ENCODE results near the gene EIF4H.

Gene EIF4H

DNA sequence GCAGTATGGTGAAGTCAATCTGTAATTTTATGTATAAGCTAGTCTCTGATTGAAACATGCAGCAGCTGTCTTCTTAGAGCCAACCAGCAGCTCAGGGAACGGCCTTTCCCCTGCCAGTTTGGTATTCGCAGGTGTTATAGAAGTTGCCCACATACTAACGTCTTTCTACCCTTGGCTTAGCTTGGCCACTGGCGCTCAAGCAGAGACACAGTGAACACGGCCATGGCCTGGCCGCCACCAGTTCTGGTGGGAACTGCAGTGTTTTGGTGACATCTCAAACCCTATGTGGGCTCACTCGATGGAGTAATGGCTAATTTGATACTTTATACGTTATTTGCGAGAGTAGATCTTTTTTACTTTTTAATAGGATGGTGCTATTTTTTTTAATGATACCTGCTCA is 17.1 kb downstream of the EIF4H start:
- H3K9me3 ChIP-seq (ENCODE audit: control insufficient read depth, insufficient read depth, low read length) = no peaks in the 10 kb centered on the region
- H3K9me2 ChIP-seq (replicated peaks; ENCODE audit: control insufficient read depth, low read length) = no peaks in the 10 kb centered on the region
- H3K4me1 ChIP-seq (ENCODE audit: control insufficient read depth, low read length) = no peaks in the 10 kb centered on the region
- TF ChIP-seq, protein P1, sequence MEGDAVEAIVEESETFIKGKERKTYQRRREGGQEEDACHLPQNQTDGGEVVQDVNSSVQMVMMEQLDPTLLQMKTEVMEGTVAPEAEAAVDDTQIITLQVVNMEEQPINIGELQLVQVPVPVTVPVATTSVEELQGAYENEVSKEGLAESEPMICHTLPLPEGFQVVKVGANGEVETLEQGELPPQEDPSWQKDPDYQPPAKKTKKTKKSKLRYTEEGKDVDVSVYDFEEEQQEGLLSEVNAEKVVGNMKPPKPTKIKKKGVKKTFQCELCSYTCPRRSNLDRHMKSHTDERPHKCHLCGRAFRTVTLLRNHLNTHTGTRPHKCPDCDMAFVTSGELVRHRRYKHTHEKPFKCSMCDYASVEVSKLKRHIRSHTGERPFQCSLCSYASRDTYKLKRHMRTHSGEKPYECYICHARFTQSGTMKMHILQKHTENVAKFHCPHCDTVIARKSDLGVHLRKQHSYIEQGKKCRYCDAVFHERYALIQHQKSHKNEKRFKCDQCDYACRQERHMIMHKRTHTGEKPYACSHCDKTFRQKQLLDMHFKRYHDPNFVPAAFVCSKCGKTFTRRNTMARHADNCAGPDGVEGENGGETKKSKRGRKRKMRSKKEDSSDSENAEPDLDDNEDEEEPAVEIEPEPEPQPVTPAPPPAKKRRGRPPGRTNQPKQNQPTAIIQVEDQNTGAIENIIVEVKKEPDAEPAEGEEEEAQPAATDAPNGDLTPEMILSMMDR (IDR thresholded peaks at IDR 0.05; ENCODE audit: low read depth, low read length, poor library complexity, severe bottlenecking) = no peak
- no peak for TF ChIP-seq EZH2phosphoT487 (IDR thresholded peaks at IDR 0.05; ENCODE audit: borderline replicate concordance, low read length)
- H3K27me3 ChIP-seq (ENCODE audit: control insufficient read depth, low read length) = no peaks in the 10 kb centered on the region
- H3K4me3 ChIP-seq (ENCODE audit: low read length) = no peak overlapping the region
- peaks cover 65% of the 10 kb centered on the region for H3K79me2 ChIP-seq (ENCODE audit: control insufficient read depth, low read length)
- no peak overlapping the region for H3K27ac ChIP-seq (ENCODE audit: low read depth, low read length)
- H3K36me3 ChIP-seq (ENCODE audit: control insufficient read depth, low read length) = peaks cover 94% of the 10 kb centered on the region
- H3K4me2 ChIP-seq (ENCODE audit: low read length) = no peak overlapping the region
- peaks cover 16% of the 10 kb centered on the region for H3F3A ChIP-seq (ENCODE audit: control insufficient read depth, insufficient read depth)
- H4K20me1 ChIP-seq (ENCODE audit: control insufficient read depth, insufficient read depth, low read depth, low read length) = peaks cover 44% of the 10 kb centered on the region

GRCh38 chr7:74193054-74193453 is 18.9 kb downstream of the EIF4H start:
- Histone ChIP-seq H3K4me1 (ENCODE audit: control insufficient read depth, low read length) (no peaks in the 10 kb centered on the region), H4K20me1 (ENCODE audit: control insufficient read depth, insufficient read depth, low read depth, low read length) (peaks cover 30% of the 10 kb centered on the region), H3K4me2 (ENCODE audit: low read length) (no peak overlapping the region), H3K9me2 (replicated peaks; ENCODE audit: control insufficient read depth, low read length) (no peaks in the 10 kb centered on the region), H3K27me3 (ENCODE audit: control insufficient read depth, low read length) (no peaks in the 10 kb centered on the region), H3K27ac (ENCODE audit: low read depth, low read length) (no peak overlapping the region), H3K9me3 (ENCODE audit: control insufficient read depth, insufficient read depth, low read length) (no peaks in the 10 kb centered on the region), H3K4me3 (ENCODE audit: low read length) (no peak overlapping the region), H3K79me2 (ENCODE audit: control insufficient read depth, low read length) (peaks cover 46% of the 10 kb centered on the region), H3K36me3 (ENCODE audit: control insufficient read depth, low read length) (peaks cover 90% of the 10 kb centered on the region), H3F3A (ENCODE audit: control insufficient read depth, insufficient read depth) (peaks cover 27% of the 10 kb centered on the region)
- no peak for TF ChIP-seq EZH2phosphoT487 (IDR thresholded peaks at IDR 0.05; ENCODE audit: borderline replicate concordance, low read length)
- TF ChIP-seq, protein P1 (IDR thresholded peaks at IDR 0.05; ENCODE audit: low read depth, low read length, poor library complexity, severe bottlenecking) = no peak

DNA sequence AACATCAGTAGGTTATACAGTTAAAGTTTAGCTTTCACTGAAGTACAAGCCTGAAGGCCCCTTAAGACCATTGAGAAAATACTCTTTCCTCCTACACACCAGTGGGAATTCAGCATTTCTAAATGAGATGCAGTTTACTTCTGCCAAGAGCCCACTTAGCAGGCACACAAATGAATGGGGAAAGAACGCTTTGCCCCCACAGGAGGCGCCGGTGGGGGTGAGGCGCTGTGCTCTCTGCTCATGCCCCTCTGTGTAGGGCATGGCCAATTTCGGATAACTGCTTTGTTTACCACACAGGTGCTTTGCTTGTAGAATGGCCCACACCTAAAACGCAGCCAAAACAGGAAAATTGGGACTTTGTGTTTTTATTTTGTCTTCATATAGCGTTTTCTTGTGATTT is 19.8 kb downstream of the EIF4H start:
- Histone ChIP-seq H3K27me3 (ENCODE audit: control insufficient read depth, low read length) (no peaks in the 10 kb centered on the region), H3K4me1 (ENCODE audit: control insufficient read depth, low read length) (no peaks in the 10 kb centered on the region), H3K27ac (ENCODE audit: low read depth, low read length) (no peak overlapping the region), H3K9me2 (replicated peaks; ENCODE audit: control insufficient read depth, low read length) (no peaks in the 10 kb centered on the region), H3K36me3 (ENCODE audit: control insufficient read depth, low read length) (peaks cover 82% of the 10 kb centered on the region), H3F3A (ENCODE audit: control insufficient read depth, insufficient read depth) (peaks cover 31% of the 10 kb centered on the region), H4K20me1 (ENCODE audit: control insufficient read depth, insufficient read depth, low read depth, low read length) (peaks cover 21% of the 10 kb centered on the region; the same call in 1 of the 2 replicates), H3K9me3 (ENCODE audit: control insufficient read depth, insufficient read depth, low read length) (no peaks in the 10 kb centered on the region), H3K4me3 (ENCODE audit: low read length) (no peak overlapping the region), H3K79me2 (ENCODE audit: control insufficient read depth, low read length) (peaks cover 38% of the 10 kb centered on the region), H3K4me2 (ENCODE audit: low read length) (no peak overlapping the region)
- no peak for TF ChIP-seq EZH2phosphoT487 (IDR thresholded peaks at IDR 0.05; ENCODE audit: borderline replicate concordance, low read length)
- TF ChIP-seq, protein P1 (IDR thresholded peaks at IDR 0.05; ENCODE audit: low read depth, low read length, poor library complexity, severe bottlenecking) = no peak

Measured in DOHH2 (cell line).